Measurements from ENCODE around the gene FBH1. TPM values are rescaled to one million over a fixed set of nuclear protein-coding genes. Genes with fewer than 3 reads are reported as not detected.

FBH1 gene
- total RNA-seq, 1 experiment from 2014 or later: 22.0 TPM

GRCh38 chr10:5956146-5956936 lies 66.3 kb downstream of the FBH1 start:
- Histone ChIP-seq H4K20me1 (ENCODE audit: low read length) (no peaks in the 10 kb centered on the region), H3K36me3 (ENCODE audit: low read depth, low read length) (no peaks in the 10 kb centered on the region), H3K4me1 (ENCODE audit: insufficient read depth, low read length) (peaks cover 15% of the 10 kb centered on the region), H3K27me3 (ENCODE audit: low read length) (no peaks in the 10 kb centered on the region), H3K9me3 (ENCODE audit: low read length) (no peaks in the 10 kb centered on the region), H3F3A (ENCODE audit: low read length, unreplicated experiment) (no peaks in the 10 kb centered on the region), H3K4me3 (ENCODE audit: low read length) (no peak overlapping the region), H3K9me2 (replicated peaks; ENCODE audit: low read length) (no peaks in the 10 kb centered on the region), H3K9ac (ENCODE audit: low read length) (no peak overlapping the region), H3K79me2 (ENCODE audit: low read length) (no peaks in the 10 kb centered on the region), H2AFZ (ENCODE audit: low read length) (no peak overlapping the region), H3K4me2 (ENCODE audit: low read length) (no peak overlapping the region), H3K27ac (ENCODE audit: low read length) (no peak overlapping the region)
- POLR2A ChIA-PET (ENCODE audit: unreplicated experiment): no interaction called here
- TF ChIP-seq EZH2 (IDR thresholded peaks at IDR 0.05; ENCODE audit: low read length, unreplicated experiment) (no peak), EZH2phosphoT487 (IDR thresholded peaks at IDR 0.05; ENCODE audit: borderline replicate concordance, low read length) (no peak)
- intact Hi-C loops (cut with micrococcal nuclease): no loop called here
- CTCF ChIA-PET: no interaction called here
- DNase-seq (no peak), ATAC-seq (no peak)
- BruUV-seq (replicated peaks): no TSS peak

GRCh38 chr10:5958077-5958476 lies 68.0 kb downstream of the FBH1 start:
- BruUV-seq (replicated peaks): no TSS peak
- no peak for DNase-seq

GRCh38 chr10:5958675-5959074 lies 68.6 kb downstream of the FBH1 start:
- ChIA-PET CTCF (interaction anchor here (0.6 kb wide), 1 partner anchor 55 kb away, joined by 3 read pairs; no protein-coding TSS in a partner anchor), POLR2A (ENCODE audit: unreplicated experiment) (interaction anchor here (0.5 to 0.6 kb wide), 2 partner anchors 17 to 411 kb away, joined by 4 read pairs; no protein-coding TSS in a partner anchor)
- intact Hi-C loops (cut with micrococcal nuclease): no loop called here
- no TSS peak for BruUV-seq (replicated peaks)
- no peaks in the 10 kb centered on the region for H4K20me1 ChIP-seq (ENCODE audit: low read length)
- peak; percentile 59 for ATAC-seq
- H3K9ac ChIP-seq (ENCODE audit: low read length): no peak overlapping the region; the same call in 1 of the 2 replicates
- peaks cover 15% of the 10 kb centered on the region for H3K4me1 ChIP-seq (ENCODE audit: insufficient read depth, low read length)
- no peaks in the 10 kb centered on the region for H3K9me2 ChIP-seq (replicated peaks; ENCODE audit: low read length)
- no peaks in the 10 kb centered on the region for H3K27me3 ChIP-seq (ENCODE audit: low read length)
- H2AFZ ChIP-seq (ENCODE audit: low read length): no peak overlapping the region
- H3F3A ChIP-seq (ENCODE audit: low read length, unreplicated experiment): no peaks in the 10 kb centered on the region
- no peak overlapping the region for H3K4me3 ChIP-seq (ENCODE audit: low read length)
- H3K36me3 ChIP-seq (ENCODE audit: low read depth, low read length): no peaks in the 10 kb centered on the region
- TF ChIP-seq EZH2phosphoT487 (IDR thresholded peaks at IDR 0.05; ENCODE audit: borderline replicate concordance, low read length) (no peak), CTCF (conservative IDR thresholded peaks at IDR 0.05; ENCODE audit: low read depth, low read length) (no peak), EZH2 (IDR thresholded peaks at IDR 0.05; ENCODE audit: low read length, unreplicated experiment) (no peak)
- DNase-seq: peak; percentile 64
- H3K4me2 ChIP-seq (ENCODE audit: low read length): 0 out of 2 replicates have a peak overlapping the region, but pooled peaks have one; percentile 39
- H3K27ac ChIP-seq (ENCODE audit: low read length): peak overlapping the region; percentile 77
- H3K9me3 ChIP-seq (ENCODE audit: low read length): no peaks in the 10 kb centered on the region
- H3K79me2 ChIP-seq (ENCODE audit: low read length): no peaks in the 10 kb centered on the region

More at GRCh38 chr10:5958077-5958476, 68.0 kb downstream of the FBH1 start:
- Histone ChIP-seq H3K9me3 (ENCODE audit: low read length) (no peaks in the 10 kb centered on the region), H3K9me2 (replicated peaks; ENCODE audit: low read length) (no peaks in the 10 kb centered on the region), H3K79me2 (ENCODE audit: low read length) (no peaks in the 10 kb centered on the region), H3K9ac (ENCODE audit: low read length) (no peak overlapping the region), H3K4me2 (ENCODE audit: low read length) (0 out of 2 replicates have a peak overlapping the region, but pooled peaks have one; percentile 39), H3K4me1 (ENCODE audit: insufficient read depth, low read length) (peaks cover 15% of the 10 kb centered on the region), H3F3A (ENCODE audit: low read length, unreplicated experiment) (no peaks in the 10 kb centered on the region), H4K20me1 (ENCODE audit: low read length) (no peaks in the 10 kb centered on the region), H3K27me3 (ENCODE audit: low read length) (no peaks in the 10 kb centered on the region), H3K4me3 (ENCODE audit: low read length) (no peak overlapping the region), H2AFZ (ENCODE audit: low read length) (no peak overlapping the region), H3K36me3 (ENCODE audit: low read depth, low read length) (no peaks in the 10 kb centered on the region), H3K27ac (ENCODE audit: low read length) (peak overlapping the region; percentile 77)
- ChIA-PET CTCF (no interaction called here), POLR2A (ENCODE audit: unreplicated experiment) (interaction anchor here (0.6 kb wide), 1 partner anchor 410 kb away, joined by 4 read pairs; no protein-coding TSS in a partner anchor)
- TF ChIP-seq EZH2phosphoT487 (IDR thresholded peaks at IDR 0.05; ENCODE audit: borderline replicate concordance, low read length) (no peak), EZH2 (IDR thresholded peaks at IDR 0.05; ENCODE audit: low read length, unreplicated experiment) (no peak), CTCF (conservative IDR thresholded peaks at IDR 0.05; ENCODE audit: low read depth, low read length) (no peak)
- peak; percentile 24; the same call in 1 of the 2 replicates for ATAC-seq
- intact Hi-C loops (cut with micrococcal nuclease): no loop called here
